Motor neuron (in vitro differentiated cells): Measurements from ENCODE around the gene RPS6KA2. TPM values are rescaled to one million over a fixed set of nuclear protein-coding genes. Genes with fewer than 3 reads are reported as not detected.

ENCODE experiments used
- ATAC-seq, 8 experiments: fragments of 200-7000 bp; cut with Tn5 transposase; replicated peaks in 6 of 8; 2 replicates each; pipeline ENCODE4 v1.8.0; 2021; ENCODE audit warnings: mild to moderate bottlenecking in 8 of 8, moderate library complexity in 8 of 8
- H3K27ac ChIP-seq, 2 donors: fragments of 250-450 bp; sonication (Bioruptor Pico); 2 replicates each; pipeline ENCODE4 v1.9.0; 2021; ENCODE audit warnings: antibody characterized with exemption in 2 of 2, mild to moderate bottlenecking in 2 of 2, moderate library complexity in 1 of 2
- H3K4me1 ChIP-seq, 2 donors: fragments of 250-450 bp; sonication (Bioruptor Pico); replicated peaks in 1 of 2; 2 replicates each; pipeline ENCODE4 v1.6.1; 2021; ENCODE audit warnings: antibody characterized with exemption in 2 of 2, mild to moderate bottlenecking in 2 of 2, moderate library complexity in 1 of 2
- H3K4me3 ChIP-seq, 5 donors: fragments of 250-450 bp; sonication (Bioruptor Pico); 2 replicates each; pipeline ENCODE4 v1.9.0; 2021; ENCODE audit warnings: antibody characterized with exemption in 5 of 5, mild to moderate bottlenecking in 5 of 5, moderate library complexity in 4 of 5
- WGBS, 10 experiments: fragments of 450-650 bp; shearing (Covaris generic); methylation state at CpG; one replicate each; pipeline ENCODE4 v1.0.0; 2022; 5-methylcytosine and 5-hydroxymethylcytosine counted together
- in situ Hi-C, 9 experiments: fragments of 400-800 bp; cut with MboI; loops; one replicate each; pipeline ENCODE4 v1.15.0; 2021; ENCODE audit warnings: low sequenced_read_pairs in 9 of 9, low pct_unique_long_range_greater_than_20kb in 2 of 9; ENCODE audit not compliant: unreplicated experiment in 9 of 9
- total RNA-seq, 8 experiments: library from RNA; unstranded; fragments of 300-600 nt; gene quantifications; 2 replicates each; pipeline versions ENCODE4 v1.2.3 to v1.2.4, GENCODE V29; 2022

The RPS6KA2 gene
- total RNA-seq, 8 experiments from 2014 or later: 18.9 to 39.1 (median 24.7) TPM

GRCh38 chr6:166462461-166463135, 164.5 kb downstream of the RPS6KA2 start:
- Histone ChIP-seq H3K4me3 (no peak overlapping the region), H3K4me1 (no peaks in the 10 kb centered on the region), H3K27ac (no peak overlapping the region)
- no peak for ATAC-seq
- WGBS, 10 experiments: 91 to 100% (median 94%) methylated on average over 1 to 6 of the region's 25 CpGs; no CpG with 5 or more reads in 7 of the 10 experiments
- in situ Hi-C loops: no loop called here

DNA sequence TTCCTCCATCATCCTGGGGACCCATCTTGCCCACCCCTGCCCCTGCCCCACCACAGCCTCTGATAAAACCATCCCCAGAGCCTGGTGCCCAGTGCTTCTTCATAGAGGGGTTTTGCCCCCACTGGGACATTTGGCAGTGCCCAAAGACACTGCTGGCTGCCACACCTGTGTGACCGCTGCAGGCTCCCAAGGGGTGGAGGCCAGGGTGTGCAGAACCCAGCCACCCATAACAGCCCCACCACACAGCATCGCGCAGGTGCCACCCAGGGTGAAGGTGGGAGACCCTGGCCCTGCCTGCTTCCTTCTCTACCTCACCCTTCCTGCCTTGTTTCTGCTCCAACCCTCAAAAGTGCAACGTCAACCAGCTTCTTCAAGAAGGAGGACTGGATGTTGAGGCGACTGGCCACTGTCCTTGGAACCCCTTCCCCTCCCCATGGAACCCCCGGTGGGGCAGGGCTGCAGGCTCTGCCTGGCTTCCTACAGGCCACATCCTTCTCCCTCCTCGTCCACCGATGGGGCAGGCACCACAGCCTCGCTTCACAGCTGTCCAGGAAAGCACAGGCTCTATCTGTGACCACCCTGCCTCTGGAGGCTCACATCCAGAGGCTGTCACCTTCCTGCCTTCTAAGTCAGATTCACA, 165.1 kb downstream of the RPS6KA2 start:
- 54 to 83% (median 78%) methylated on average over 1 to 4 of the region's 9 CpGs; no CpG with 5 or more reads in 6 of the 10 experiments for WGBS, 10 experiments
- no peak overlapping the region for H3K27ac ChIP-seq
- in situ Hi-C loops: no loop called here
- no peaks in the 10 kb centered on the region for H3K4me1 ChIP-seq
- ATAC-seq: no peak
- no peak overlapping the region for H3K4me3 ChIP-seq

DNA sequence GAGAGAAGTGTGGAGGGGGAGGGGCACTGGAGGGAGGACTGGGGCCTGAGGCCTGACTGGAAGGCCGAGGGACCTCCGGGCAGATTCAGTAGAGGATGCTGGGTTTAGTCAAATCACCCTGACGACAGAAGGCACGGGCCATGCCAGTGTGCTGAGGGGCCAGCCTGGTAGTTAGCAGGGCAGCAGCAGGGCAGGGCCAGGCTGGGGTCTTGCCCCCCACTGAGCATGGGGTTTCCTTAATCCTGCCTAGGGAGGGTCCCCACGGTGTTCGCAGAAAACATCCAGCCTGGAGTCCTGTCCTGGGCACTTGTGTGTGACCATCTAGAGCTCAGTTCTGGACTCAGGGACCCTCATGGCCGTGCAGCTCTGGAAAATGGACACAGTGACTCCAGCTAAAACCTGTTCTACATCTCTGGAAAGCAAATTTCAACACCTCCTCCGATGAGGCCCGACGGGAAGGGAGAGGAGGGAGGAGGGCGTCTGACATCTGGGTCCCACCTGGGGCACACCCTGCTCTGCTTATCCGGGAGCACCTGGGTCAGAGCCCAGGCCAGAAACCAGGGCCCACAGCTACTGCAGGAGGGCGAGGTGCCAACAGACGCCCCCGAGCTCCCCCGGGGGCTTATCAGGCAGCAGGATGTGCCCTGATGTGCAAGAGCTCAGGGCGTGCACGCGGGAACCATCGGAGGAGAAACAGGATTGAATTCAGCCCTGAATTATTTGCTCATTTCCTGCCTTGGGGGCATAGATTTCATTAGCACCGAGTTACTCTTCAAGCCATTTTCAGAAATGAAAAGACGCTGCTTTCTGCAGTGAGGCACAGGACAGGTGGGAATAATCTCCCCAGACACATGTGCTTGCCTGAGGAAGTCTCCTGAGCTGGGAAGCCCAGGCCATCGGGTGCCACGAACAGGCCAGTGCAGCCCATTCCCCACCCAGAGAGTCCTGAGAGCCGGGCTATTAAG, 166.3 kb downstream of the RPS6KA2 start:
- H3K27ac ChIP-seq: no peak overlapping the region

DNA sequence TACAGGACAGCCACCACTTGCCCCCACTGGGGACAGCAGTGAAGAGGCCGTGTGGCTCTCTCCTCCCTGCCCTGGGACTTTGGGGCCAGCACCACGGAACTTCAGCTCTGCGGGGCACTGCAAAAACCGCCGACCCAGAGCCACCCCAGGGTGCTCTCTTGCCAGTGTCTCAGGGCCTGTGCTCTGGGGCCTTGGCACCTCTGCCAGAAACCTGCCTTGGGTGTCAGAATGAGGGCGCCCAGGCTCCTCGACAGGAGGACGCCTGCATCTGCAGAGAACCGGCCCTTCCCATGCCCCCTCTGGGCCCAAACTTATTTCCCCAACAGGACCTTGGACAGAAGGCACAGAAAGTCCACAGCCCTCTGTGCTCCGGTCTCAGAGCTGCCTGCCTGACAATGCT, 167.1 kb downstream of the RPS6KA2 start:
- Histone ChIP-seq H3K4me1 (no peaks in the 10 kb centered on the region), H3K27ac (no peak overlapping the region), H3K4me3 (no peak overlapping the region)
- WGBS, 10 experiments: 80 to 100% (median 91%) methylated on average over 1 to 6 of the region's 10 CpGs; no CpG with 5 or more reads in 5 of the 10 experiments
- in situ Hi-C loops: no loop called here
- no peak for ATAC-seq

More for the DNA sequence above, 166.3 kb downstream of the RPS6KA2 start:
- WGBS, 10 experiments: 22 to 79% (median 70%) methylated on average over 2 to 11 of the region's 25 CpGs; no CpG with 5 or more reads in 4 of the 10 experiments
- in situ Hi-C loops: no loop called here
- H3K4me3 ChIP-seq: no peak overlapping the region
- no peaks in the 10 kb centered on the region for H3K4me1 ChIP-seq
- peak in 3 of 8 experiments; percentile 47 to 78 (median 60) for ATAC-seq

GRCh38 chr6:166459272-166459671, 167.8 kb downstream of the RPS6KA2 start:
- 86 to 100% (median 100%) methylated on average over 2 to 8 of the region's 8 CpGs; no CpG with 5 or more reads in 6 of the 10 experiments for WGBS, 10 experiments
- Histone ChIP-seq H3K4me3 (no peak overlapping the region), H3K27ac (no peak overlapping the region), H3K4me1 (no peaks in the 10 kb centered on the region)
- no peak for ATAC-seq
- in situ Hi-C loops: no loop called here

GRCh38 chr6:166456395-166457156, 170.5 kb downstream of the RPS6KA2 start:
- WGBS, 10 experiments: 56 to 93% (median 80%) methylated on average over 2 to 6 of the region's 6 CpGs; no CpG with 5 or more reads in 2 of the 10 experiments
- H3K27ac ChIP-seq: no peak overlapping the region
- in situ Hi-C loops: no loop called here
- no peaks in the 10 kb centered on the region for H3K4me1 ChIP-seq
- peak in 3 of 8 experiments; percentile 15 to 19 (median 17) for ATAC-seq
- H3K4me3 ChIP-seq: no peak overlapping the region

DNA sequence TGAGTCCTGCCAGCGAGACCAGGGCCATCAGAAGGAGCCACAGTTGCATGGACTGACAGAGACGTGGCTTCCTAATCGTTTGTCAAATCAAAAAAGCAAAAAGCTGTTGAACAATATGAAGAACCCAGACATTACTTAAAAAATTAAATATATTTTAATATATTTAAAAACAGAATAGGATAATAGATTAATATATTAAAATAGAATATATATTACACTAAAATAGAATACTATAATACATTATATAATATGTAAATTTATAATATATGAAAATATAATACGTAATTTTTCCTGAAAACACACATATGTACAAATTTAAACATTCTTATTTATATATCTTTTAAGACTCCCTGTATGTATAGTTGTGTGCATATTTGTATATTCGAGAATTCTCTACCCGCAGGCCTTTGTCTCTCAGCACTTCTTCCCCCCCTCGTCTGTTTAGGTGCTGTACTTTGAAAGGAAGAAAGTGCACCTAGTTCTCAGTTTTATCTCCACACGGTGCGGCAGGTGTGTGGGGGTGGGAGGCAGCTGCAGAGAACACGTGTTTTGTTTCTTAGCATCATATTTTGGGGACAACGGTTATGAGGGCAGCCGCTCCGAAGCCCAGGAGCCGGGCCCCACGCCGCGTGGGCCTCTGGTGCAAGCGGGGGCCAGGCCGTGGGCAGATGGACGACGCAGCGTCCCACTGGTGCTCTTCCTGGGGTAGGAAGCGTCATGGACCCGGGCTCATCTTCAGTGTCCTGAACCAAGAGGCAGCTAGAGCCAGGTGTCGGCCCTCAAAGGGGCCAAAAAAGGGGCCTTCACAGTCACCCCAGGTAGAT, 172.1 kb downstream of the RPS6KA2 start:
- Histone ChIP-seq H3K27ac (no peak overlapping the region), H3K4me3 (no peak overlapping the region), H3K4me1 (no peaks in the 10 kb centered on the region)
- in situ Hi-C loops: no loop called here
- WGBS, 10 experiments: 32 to 97% (median 84%) methylated on average over 2 to 14 of the region's 25 CpGs
- no peak for ATAC-seq

DNA sequence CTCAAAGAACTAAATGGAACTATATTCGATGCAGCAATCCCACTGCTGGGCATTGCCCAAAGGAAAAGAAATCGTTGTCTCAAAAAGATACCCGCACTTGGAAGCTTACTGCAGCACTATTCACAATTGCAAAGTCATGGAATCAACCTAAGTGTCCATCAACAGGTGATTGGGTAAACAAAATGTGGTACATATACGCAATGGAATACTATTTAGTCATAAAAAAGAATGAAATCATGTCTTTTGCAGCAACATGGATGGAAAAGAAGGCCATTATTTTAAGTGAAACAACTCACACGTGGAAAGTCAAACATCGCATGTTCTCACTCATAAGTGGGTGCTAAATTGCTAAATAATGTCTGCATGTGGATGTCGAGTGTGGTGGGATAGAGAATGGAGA, 173.4 kb downstream of the RPS6KA2 start:
- in situ Hi-C loops: no loop called here
- no peak for ATAC-seq

DNA sequence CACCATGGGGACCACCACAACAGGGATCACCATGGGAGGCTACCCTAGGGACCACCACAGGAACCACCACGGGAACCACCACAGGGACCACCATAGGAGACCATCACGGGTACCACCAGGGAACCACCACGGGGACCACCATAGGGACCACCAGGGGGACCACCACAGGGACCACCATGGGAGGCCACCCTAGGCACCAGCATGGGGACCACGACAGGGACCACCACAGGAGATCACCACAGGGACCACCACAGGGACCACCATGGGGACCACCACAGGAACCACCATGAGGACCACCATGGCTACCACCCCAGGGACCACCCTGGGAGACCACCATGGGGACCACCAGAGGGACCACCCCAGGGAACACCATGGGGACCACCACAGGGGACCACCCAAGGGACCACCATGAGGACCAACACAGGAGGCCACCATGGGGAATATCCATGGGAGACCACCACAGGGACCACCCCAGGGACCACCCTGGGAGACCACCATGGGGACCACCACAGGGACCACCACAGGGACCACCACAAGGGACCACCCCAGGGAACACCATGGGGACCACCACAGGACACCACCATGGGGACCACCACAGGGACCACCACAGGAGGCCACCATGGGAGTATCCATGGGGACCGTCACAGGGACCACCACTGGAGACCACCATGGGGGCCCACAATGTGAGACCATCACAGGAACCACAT, 176.7 kb downstream of the RPS6KA2 start:
- no CpG with 5 or more reads among the region's 5 CpGs for WGBS, 10 experiments
- ATAC-seq: no peak

More for the DNA sequence above, 173.4 kb downstream of the RPS6KA2 start:
- H3K4me1 ChIP-seq: no peaks in the 10 kb centered on the region
- no peak overlapping the region for H3K4me3 ChIP-seq
- no peak overlapping the region for H3K27ac ChIP-seq
- WGBS, 10 experiments: 88 to 100% (median 96%) methylated on average over 3 to 7 of the region's 7 CpGs

GRCh38 chr6:166449641-166450040, 177.4 kb downstream of the RPS6KA2 start:
- in situ Hi-C loops: no loop called here

More for the DNA sequence above, 176.7 kb downstream of the RPS6KA2 start:
- no peak overlapping the region for H3K4me3 ChIP-seq
- in situ Hi-C loops: no loop called here
- no peak overlapping the region for H3K27ac ChIP-seq
- H3K4me1 ChIP-seq: no peaks in the 10 kb centered on the region

GRCh38 chr6:166449036-166449435, 178.0 kb downstream of the RPS6KA2 start:
- ATAC-seq: no peak
- in situ Hi-C loops: no loop called here
- Histone ChIP-seq H3K27ac (no peak overlapping the region), H3K4me3 (no peak overlapping the region), H3K4me1 (no peaks in the 10 kb centered on the region)
- WGBS, 10 experiments: 72 to 100% (median 93%) methylated on average over 1 to 6 of the region's 7 CpGs; no CpG with 5 or more reads in 3 of the 10 experiments

More at GRCh38 chr6:166449641-166450040, 177.4 kb downstream of the RPS6KA2 start:
- ATAC-seq: no peak
- Histone ChIP-seq H3K4me3 (no peak overlapping the region), H3K4me1 (no peaks in the 10 kb centered on the region), H3K27ac (no peak overlapping the region)
- WGBS, 10 experiments: 83 to 100% (median 100%) methylated on average over 1 to 2 of the region's 9 CpGs; no CpG with 5 or more reads in 5 of the 10 experiments
